K562 (cell line): ENCODE measurements around the gene PCDH1. TPM values are rescaled to one million over a fixed set of nuclear protein-coding genes. Genes with fewer than 3 reads are reported as not detected.

ENCODE experiments used
- ARID1B ChIP-seq: fragments of 450-650 bp; IDR thresholded peaks from 2 replicates; pipeline ENCODE4 v1.6.1; 2016; ENCODE audit warnings: antibody characterized with exemption, mild to moderate bottlenecking, inconsistent platforms
- ATF1 ChIP-seq, 2 experiments: fragments of 450-650 bp in 1 of 2; IDR thresholded peaks; 2 replicates each; pipeline ENCODE4 v1.6.1; 2016; ENCODE audit warnings: missing compliant biosample characterization in 1 of 2, missing genetic modification characterization in 1 of 2
- ATF3 ChIP-seq, 2 experiments: fragments of 450-650 bp in 1 of 2; sonication (generic) in 1 of 2; formaldehyde crosslinking in 1 of 2; IDR thresholded peaks in 1 of 2; conservative IDR thresholded peaks in 1 of 2; 2 replicates each; pipeline versions ENCODE4 v1.6.1 to v1.8.1; 2016 to 2023; ENCODE audit warnings: mild to moderate bottlenecking in 2 of 2, moderate library complexity in 2 of 2, inconsistent platforms in 1 of 2, missing genetic modification reagents in 1 of 2
- ATF4 ChIP-seq: fragments of 450-650 bp; formaldehyde crosslinking; IDR thresholded peaks from 2 replicates; pipeline ENCODE4 v1.4.0; 2022; ENCODE audit warnings: mild to moderate bottlenecking, moderate library complexity
- CEBPB ChIP-seq: fragments of 450-650 bp; IDR thresholded peaks from 2 replicates; pipeline ENCODE4 v1.6.1; 2016; ENCODE audit warnings: missing genetic modification characterization, missing compliant biosample characterization
- CTBP1 ChIP-seq: fragments of 450-650 bp; IDR thresholded peaks from 2 replicates; pipeline ENCODE4 v1.6.1; 2016; ENCODE audit warnings: borderline replicate concordance
- EP300 ChIP-seq: IDR thresholded peaks from 2 replicates; pipeline ENCODE4 v1.6.1; 2012; ENCODE audit warnings: low read length, improper control_type of control experiment
- FOSL1 ChIP-seq: fragments of 200-800 bp; sonication (Bioruptor generic); conservative IDR thresholded peaks from 2 replicates; pipeline ENCODE4 v1.6.1; 2016; ENCODE audit warnings: missing genetic modification characterization, missing compliant biosample characterization
- HDAC2 ChIP-seq: fragments of 450-650 bp; IDR thresholded peaks from 2 replicates; pipeline ENCODE4 v1.6.1; 2016; ENCODE audit warnings: mild to moderate bottlenecking
- JUN ChIP-seq, 2 experiments: sonication (generic) in 1 of 2; formaldehyde crosslinking in 1 of 2; IDR thresholded peaks; 2 replicates each; pipeline versions ENCODE4 v1.6.1 to v1.8.0; 2012 to 2022; ENCODE audit warnings: borderline replicate concordance in 2 of 2, mild to moderate bottlenecking in 2 of 2, improper control_type of control experiment in 1 of 2, low read depth in 1 of 2, low read length in 1 of 2, missing genetic modification reagents in 1 of 2
- KAT7 ChIP-seq: sonication (generic); formaldehyde crosslinking; IDR thresholded peaks from 2 replicates; pipeline ENCODE4 v1.8.0; 2022; ENCODE audit warnings: missing genetic modification reagents, mild to moderate bottlenecking, borderline replicate concordance
- LEF1 ChIP-seq: fragments of 450-650 bp; IDR thresholded peaks from 2 replicates; pipeline ENCODE4 v1.6.1; 2016; ENCODE audit warnings: mild to moderate bottlenecking
- MAX ChIP-seq: sonication (generic); formaldehyde crosslinking; IDR thresholded peaks from 2 replicates; pipeline ENCODE4 v1.9.0; 2022; ENCODE audit warnings: mild to moderate bottlenecking, missing genetic modification reagents
- NFIC ChIP-seq: fragments of 450-650 bp; IDR thresholded peaks from 2 replicates; pipeline ENCODE4 v1.6.1; 2017; ENCODE audit warnings: mild to moderate bottlenecking, inconsistent platforms
- NFYB ChIP-seq: IDR thresholded peaks from 2 replicates; pipeline ENCODE4 v1.6.1; 2011; ENCODE audit warnings: mild to moderate bottlenecking, moderate library complexity; ENCODE audit not compliant: insufficient read length; ENCODE audit errors: extremely low read depth
- NR4A1 ChIP-seq, 2 experiments: fragments of 250-450 bp in 1 of 2; fragments of 450-650 bp in 1 of 2; sonication (Bioruptor Pico) in 1 of 2; IDR thresholded peaks; 2 replicates each; pipeline versions ENCODE4 v1.4.0 to v1.6.1; 2016 to 2020; ENCODE audit warnings: mild to moderate bottlenecking in 2 of 2, missing compliant biosample characterization in 1 of 2, missing genetic modification characterization in 1 of 2, moderate library complexity in 1 of 2
- RBM22 ChIP-seq: fragments of 200-400 bp; formaldehyde crosslinking; IDR thresholded peaks from 2 replicates; pipeline ENCODE4 v1.6.1; 2018; ENCODE audit warnings: low read length, low read depth; ENCODE audit not compliant: poor library complexity, severe bottlenecking
- RCOR1 ChIP-seq, 2 experiments: IDR thresholded peaks; 2 replicates each; pipeline ENCODE4 v1.6.1; 2012; ENCODE audit warnings: low read depth in 2 of 2, low read length in 2 of 2, borderline replicate concordance in 1 of 2, improper control_type of control experiment in 1 of 2
- SOX6 ChIP-seq: fragments of 450-650 bp; IDR thresholded peaks from 2 replicates; pipeline ENCODE4 v1.6.1; 2014; ENCODE audit warnings: mild to moderate bottlenecking
- SRSF3 ChIP-seq: fragments of 200-400 bp; formaldehyde crosslinking; IDR thresholded peaks from 2 replicates; pipeline ENCODE4 v1.6.1; 2016; ENCODE audit warnings: mild to moderate bottlenecking, low read length, moderate library complexity; ENCODE audit not compliant: insufficient read depth
- STAT5B ChIP-seq: fragments of 250-450 bp; sonication (Bioruptor Pico); IDR thresholded peaks from 2 replicates; pipeline ENCODE4 v1.8.0; 2021; ENCODE audit warnings: mild to moderate bottlenecking, inconsistent platforms
- TRIM24 ChIP-seq, 2 experiments: fragments of 450-650 bp; IDR thresholded peaks; 2 replicates each; pipeline ENCODE4 v1.6.1; 2016
- ZNF347 ChIP-seq: fragments of 450-650 bp; formaldehyde crosslinking; IDR thresholded peaks from 2 replicates; pipeline ENCODE4 v1.4.0; 2020; ENCODE audit warnings: low read depth, mild to moderate bottlenecking, moderate library complexity
- polyA plus RNA-seq, 8 experiments: library from polyadenylated mRNA; depleted of rRNA in 4 of 8; stranded (reverse) in 5 of 8; unstranded in 3 of 8; fragments of >200 nt; fragmentation: Nextera tagmentation in 2 of 8; fragmentation: Illumina TruSeq in 1 of 8; extraction: Ambion mirVana in 2 of 8; extraction: Trizol in 1 of 8; gene quantifications; 2 replicates each; pipeline versions ENCODE4 v1.2.1 to v1.2.3, GENCODE V29; 2011 to 2014; ENCODE audit warnings: inconsistent platforms in 1 of 8, missing spikeins in 1 of 8
- total RNA-seq, 7 experiments: library from RNA; depleted of rRNA in 6 of 7; stranded (reverse); fragments of >200 nt in 6 of 7; fragmentation: Illumina TruSeq in 2 of 7; extraction: Trizol in 2 of 7; gene quantifications; 2 replicates each; pipeline versions ENCODE4 v1.2.1 to v1.2.3, GENCODE V29; 2011 to 2021; ENCODE audit warnings: low replicate concordance in 1 of 7
- TF ChIP-seq, protein P1 (sequence below): sonication (generic); formaldehyde crosslinking; IDR thresholded peaks from 2 replicates; pipeline ENCODE4 v1.8.0; 2022; ENCODE audit warnings: missing genetic modification reagents, mild to moderate bottlenecking, moderate library complexity, borderline replicate concordance

The PCDH1 gene
- total and polyA plus RNA-seq, 9 of the 15 experiments (the other 6 are each of a cell fraction or from before 2014, with no cell fraction given) = 0.11 to 3.6 (median 1.9) TPM; not detected in 1

DNA sequence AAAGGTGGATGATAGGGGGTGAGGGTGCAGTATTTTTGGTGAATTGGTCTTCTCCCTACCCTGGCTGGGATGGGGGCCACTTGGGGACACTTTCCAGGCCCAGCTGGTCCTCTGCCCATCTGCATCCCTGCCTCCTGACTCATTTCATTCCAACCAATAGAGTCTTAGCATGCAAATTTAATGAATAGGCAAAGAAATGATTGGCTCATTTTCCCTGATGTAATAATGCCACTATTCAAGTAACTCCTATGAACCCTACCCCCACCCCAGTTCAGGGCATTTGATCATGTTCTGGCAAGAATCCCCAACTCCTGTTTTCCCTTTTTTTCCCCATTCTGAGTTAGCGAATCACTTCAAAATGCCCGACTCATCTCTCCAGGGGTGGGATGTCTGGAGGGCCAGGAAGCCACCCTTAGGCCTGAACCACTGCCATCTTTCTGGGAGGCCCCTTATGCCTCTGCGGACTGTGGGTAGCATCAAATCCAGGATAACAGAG, 56.7 kb downstream of the PCDH1 start (continued):
- no peak for TF ChIP-seq SOX6
- 0 out of 2 replicates have a peak, but pooled peaks have one; percentile 45 for TF ChIP-seq JUN (IDR thresholded peaks at IDR 0.05; ENCODE audit: borderline replicate concordance, low read depth, low read length)
- no peak for TF ChIP-seq JUN (CRISPR knock-in tag; IDR thresholded peaks at IDR 0.05; ENCODE audit: borderline replicate concordance)
- peak in 1 of 2 experiments; percentile 94; a peak in 2 of 4 replicates for TF ChIP-seq RCOR1 (IDR thresholded peaks at IDR 0.05; ENCODE audit: borderline replicate concordance in 1 of 2, low read depth in 2 of 2, low read length in 2 of 2)
- TF ChIP-seq HDAC2 = 0 out of 2 replicates have a peak, but pooled peaks have one; percentile 44
- TF ChIP-seq STAT5B (CRISPR knock-in tag) = no peak
- peak; percentile 89 for TF ChIP-seq ATF3 (IDR thresholded peaks at IDR 0.05)
- TF ChIP-seq ATF3 (CRISPR knock-in tag; conservative IDR thresholded peaks at IDR 0.05) = no peak
- TF ChIP-seq ZNF347 (CRISPR knock-in tag) = no peak
- TF ChIP-seq SRSF3 = no peak
- TF ChIP-seq KAT7 (CRISPR knock-in tag) = no peak
- TF ChIP-seq, protein P1, sequence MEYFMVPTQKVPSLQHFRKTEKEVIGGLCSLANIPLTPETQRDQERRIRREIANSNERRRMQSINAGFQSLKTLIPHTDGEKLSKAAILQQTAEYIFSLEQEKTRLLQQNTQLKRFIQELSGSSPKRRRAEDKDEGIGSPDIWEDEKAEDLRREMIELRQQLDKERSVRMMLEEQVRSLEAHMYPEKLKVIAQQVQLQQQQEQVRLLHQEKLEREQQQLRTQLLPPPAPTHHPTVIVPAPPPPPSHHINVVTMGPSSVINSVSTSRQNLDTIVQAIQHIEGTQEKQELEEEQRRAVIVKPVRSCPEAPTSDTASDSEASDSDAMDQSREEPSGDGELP (CRISPR knock-in tag) = peak; percentile 71
- TF ChIP-seq CTBP1 = peak; percentile 84
- no peak for TF ChIP-seq MAX
- TF ChIP-seq ATF4 (CRISPR knock-in tag) = peak; percentile 83
- no peak for TF ChIP-seq ATF1 (CRISPR knock-in tag; IDR thresholded peaks at IDR 0.05)
- TF ChIP-seq ATF1 (tag; IDR thresholded peaks at IDR 0.05) = 0 out of 2 replicates have a peak, but pooled peaks have one; percentile 30
- no peak for TF ChIP-seq RBM22
- TF ChIP-seq FOSL1 = peak; percentile 76
- TF ChIP-seq NFYB = peak; percentile 31
- peak; percentile 68 to 79; a peak in 3 of 4 replicates for TF ChIP-seq TRIM24 (IDR thresholded peaks at IDR 0.05)
- peak; percentile 32; the same call in 1 of the 2 replicates for TF ChIP-seq LEF1
- peak; percentile 82 for TF ChIP-seq EP300
- peak; percentile 37; the same call in 1 of the 2 replicates for TF ChIP-seq CEBPB (tag)
- peak; percentile 32; the same call in 1 of the 2 replicates for TF ChIP-seq ARID1B
- TF ChIP-seq NR4A1 (CRISPR knock-in tag; IDR thresholded peaks at IDR 0.05) = no peak
- no peak for TF ChIP-seq NR4A1 (tag; IDR thresholded peaks at IDR 0.05)
- TF ChIP-seq NFIC = peak; percentile 23; the same call in 1 of the 2 replicates
